NCI-H1436 (cell line): ENCODE data around the gene BCL2L1.
"Not testable (repeated sequence)": the region's sequence is repeated elsewhere in the genome, so short reads cannot be mapped to it uniquely, and the experiment has no call there.

ENCODE experiments used
- DNase-seq: peaks from one replicate; lab custom pipeline; 2025; lab: John Stamatoyannopoulos, UW

Gene BCL2L1

DNA sequence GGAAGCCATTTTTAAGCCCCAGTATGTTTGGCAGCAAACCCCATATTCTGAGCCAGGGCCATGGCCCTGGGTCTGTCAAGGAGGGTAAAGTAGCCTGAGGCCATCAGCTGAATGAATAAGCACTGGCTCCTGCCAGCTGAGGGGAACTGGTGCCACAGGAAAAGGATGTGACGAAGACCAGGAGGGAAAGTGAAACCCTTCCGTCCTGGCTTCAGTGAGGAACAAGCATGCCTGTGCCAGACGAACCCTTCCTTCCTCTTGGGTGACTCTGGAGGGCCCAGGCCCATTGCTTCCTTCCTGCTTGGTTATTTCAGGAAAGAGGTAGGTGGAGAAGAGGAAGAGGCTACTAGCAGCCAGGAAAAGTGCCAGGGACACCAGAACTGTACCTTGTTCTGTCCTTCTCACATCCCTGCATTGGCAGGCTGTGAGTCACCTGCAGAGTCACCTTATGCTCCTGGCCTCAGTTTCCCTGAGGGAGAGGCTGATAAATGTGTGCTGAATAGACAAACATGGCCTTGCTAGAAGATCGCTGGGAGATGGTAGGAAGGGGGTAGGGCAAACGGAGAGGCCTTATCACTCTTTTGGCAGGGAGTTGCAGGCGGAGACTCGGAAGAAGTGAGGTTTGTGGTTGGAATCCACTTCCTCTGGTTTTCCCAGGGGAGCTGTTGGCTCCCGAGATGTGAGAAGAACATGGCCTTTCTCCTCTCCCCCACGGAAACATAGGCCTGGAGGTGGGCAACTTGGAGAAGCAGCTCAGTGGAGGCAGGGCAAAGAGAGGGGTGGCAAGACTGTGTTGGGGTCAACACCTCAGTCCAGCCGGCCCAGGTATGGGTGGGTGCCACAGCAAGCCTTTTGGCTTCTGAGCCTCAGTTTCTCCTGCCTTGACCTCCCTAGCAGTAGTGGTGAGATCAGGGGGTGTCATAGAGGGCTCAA is 47.5 kb downstream of the BCL2L1 start:
- DNase-seq, result no peak

DNA sequence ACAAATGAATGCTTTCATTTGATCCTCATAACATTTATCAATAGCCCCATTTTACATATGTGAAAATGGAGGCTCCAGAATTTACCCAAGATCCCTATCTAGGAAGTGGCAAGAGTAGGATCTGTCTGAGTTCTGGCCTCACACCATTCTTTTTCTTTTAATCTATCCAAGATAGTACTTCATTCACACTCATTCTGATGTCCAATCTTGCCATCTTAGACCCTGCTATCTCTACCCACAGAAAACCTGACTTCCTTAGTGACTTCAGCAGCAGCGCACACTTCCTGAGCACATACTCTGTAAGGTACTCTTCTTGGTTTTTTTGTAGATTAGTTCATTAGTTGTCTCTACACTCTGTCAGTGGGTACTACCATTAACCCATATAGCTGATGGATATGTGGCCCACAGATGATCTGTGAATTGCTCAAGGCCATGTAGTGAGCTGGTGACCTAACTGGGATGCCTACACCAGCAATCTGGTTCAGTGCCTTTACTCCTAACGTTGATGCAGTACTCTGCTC is 48.7 kb downstream of the BCL2L1 start:
- no peak for DNase-seq

DNA sequence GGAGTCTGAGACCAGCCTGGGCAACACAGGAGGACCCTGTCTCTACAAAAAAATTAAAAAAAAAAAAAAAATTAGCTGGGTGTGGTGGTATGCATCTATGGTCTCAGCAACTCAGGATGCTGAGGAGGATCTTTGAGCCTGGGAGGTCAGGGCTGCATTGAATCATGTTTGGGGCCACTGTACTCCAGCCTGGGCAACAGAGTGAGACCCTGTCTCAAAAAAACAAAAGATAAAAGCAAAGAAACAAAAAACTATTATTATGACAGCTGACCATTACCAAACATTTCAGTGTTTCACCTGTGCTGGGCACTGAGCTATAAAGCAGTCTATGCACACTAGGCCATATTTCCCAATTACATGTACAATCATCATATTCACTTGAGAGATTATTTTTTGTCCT is 49.2 kb downstream of the BCL2L1 start:
- no peak for DNase-seq

DNA sequence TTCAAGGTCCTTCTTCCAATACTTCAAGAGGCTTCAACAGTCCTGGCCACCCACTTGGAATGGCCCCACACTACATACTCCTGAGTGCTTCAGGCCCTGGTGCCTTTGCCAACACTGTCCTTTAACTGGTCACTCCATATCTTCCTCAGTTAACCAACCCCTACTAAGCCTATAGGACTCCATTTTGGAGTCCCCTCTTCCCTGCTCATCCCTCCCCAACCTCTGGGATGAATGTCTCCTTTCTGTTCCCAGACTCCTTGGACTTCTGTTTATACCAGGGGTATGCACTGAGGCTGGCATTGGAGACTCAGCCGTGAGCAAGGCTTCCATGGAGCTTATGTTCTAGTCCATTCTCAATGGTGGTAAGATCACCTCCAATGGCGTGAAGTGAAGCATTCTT is 51.3 kb downstream of the BCL2L1 start:
- no peak for DNase-seq

DNA sequence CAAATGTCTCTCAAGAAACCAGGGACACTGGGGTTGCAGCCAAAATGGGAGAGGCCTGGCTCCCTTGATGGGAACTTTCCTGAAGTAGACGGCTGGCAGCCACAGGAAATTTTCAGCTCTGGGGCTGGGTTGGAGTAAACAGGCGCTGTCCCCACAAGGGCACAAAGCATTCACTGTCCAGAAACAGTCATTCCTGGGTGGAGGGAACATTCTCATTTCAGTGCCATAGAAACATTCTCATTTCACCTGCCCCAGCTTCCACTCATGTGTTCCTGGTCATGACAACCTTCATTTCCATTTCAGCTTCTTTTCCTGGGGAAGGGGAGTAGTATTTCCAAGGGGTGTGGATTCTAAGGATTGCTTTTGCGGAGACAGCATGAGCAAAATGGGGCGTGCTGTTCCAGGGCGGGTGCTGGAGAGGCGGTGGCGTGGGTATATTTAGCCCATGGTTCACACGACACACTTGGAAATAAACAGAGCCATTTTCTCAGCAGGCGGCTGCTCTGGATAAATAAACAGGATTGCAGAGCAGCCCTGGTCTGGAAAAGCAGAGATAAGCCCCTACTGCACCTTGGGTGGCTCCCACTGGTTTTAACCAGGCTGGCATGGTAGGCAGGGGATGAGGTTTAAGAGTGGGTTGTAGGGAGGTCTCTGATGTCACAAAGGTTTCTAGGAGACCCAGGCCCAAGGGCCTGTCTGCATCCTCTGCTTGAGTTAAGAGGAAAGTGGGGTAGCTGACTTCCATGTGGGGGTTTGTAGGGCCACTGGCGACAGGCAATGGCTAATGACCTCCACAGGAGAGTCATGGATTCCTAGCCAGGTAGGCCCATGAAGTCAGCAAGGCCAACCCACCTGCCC is 52.1 kb downstream of the BCL2L1 start:
- no peak for DNase-seq

DNA sequence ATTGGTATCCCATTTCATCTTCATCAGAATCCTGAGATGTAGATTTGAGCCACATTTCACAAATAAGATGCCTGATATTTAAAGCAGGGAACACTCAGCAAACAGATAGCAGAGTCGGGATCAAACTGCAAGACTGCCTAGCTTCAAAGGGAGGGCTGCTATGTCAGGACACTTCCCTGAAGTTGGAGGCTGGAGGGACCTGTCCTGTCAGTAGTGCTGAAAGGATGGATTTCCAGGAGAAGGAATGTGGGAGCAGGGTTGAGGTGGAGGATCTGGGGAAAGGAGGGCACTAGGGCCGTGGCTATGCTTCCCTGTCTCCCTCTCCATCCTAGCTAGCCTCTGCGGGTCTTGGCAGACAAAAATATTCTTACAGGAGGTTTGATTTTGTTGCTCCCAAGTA is 52.8 kb downstream of the BCL2L1 start:
- DNase-seq, result no peak

DNA sequence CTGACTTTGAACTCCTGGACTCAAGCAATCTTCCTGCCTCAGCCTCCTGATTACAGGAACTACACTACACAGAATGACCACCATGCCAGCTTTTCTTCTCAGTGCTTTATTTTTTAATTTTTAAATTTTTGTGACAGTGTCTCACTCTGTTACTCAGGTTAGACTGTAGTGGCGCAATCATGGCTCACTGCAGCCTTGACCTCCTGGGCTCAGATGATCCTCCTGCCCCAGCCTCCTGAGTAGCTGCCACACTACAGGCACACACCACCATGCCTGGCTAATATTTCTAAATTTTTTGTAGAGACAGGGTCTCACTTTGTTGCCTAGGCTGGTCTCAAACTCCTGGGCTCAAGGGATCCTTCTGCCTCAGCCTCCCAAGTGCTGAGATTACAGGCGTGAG is 53.7 kb downstream of the BCL2L1 start:
- not testable (repeated sequence) for DNase-seq

DNA sequence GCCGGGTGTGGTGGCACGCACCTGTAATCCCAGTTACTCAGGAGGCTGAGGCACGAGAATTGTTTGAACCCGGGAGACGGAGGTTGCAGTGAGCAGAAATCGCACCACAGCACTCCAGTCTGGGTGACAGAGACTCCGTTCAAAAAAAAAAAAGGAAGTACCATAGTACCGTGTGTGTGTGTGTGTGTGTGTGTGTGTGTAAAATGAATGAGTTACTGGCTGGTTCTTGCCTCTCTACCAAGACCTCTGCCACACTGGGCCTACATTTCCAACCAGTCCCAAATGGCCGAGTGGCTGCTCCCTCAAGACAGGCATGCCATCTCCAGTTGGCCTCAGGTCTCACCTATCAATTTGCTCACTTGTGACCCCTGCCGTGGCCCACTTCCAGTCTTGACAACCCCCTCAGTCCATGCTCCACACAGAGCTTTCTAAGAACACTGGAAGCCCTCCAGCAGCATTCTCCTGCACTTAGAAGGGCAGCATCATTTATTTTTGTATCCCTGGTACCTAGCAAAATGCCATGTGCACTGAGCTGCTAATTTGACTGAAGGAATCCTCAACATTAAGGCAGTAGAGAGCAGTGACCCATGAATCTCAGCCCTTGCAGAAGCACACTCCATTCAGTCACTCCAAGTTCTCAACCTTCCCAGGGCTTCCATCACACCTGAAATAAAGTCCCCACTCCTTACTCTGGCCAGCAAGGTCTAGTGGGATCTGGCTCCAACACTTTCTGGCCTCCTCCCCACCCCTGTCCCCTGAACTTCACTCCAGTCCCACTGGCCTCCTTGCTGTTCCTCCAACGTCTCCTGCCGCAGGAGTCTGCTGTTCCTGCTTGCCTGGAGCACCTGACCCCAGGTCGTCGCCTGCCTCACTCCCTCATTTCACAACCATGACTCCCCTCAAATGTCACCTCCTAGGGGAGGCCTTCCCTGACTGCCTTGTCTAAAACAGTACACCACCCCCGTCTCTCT is 55.1 kb downstream of the BCL2L1 start:
- no peak for DNase-seq

DNA sequence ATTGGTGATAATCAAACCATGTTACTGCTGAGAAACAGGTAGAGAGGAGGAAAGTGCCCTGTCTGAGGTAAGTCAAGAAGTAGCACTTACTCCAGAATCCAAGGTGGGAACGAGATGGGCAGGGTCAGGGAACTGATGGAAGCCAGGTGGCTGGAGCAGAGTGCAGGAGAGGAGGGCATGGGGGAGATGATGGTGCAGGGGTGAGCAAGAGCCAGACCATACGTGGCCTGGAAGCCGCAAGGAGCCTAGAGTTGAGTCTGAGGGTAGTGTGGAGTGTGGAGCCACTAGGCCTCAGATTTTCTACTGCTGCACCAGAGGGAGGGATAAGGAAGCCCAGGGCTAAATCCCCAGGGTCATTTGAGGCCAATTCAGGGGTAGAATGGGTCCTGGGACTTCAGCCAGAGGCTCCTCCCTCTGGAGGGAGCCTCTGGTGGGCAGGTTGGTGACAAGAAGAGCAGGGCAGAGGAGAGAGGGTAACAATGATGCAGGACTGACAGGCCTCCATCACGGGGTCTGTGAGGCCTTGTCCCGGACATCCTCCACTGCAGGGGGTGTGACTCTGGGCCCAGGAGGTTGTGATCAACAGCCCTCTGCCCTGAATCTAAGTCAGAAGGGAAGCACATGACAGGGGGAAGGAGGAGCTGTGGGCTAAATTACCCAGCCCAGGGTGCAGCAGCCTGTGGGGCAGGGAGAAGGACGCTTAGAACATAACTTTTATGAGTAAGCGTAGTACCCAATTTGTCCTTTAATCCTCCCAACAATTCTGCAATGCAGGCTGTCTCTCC is 56.2 kb downstream of the BCL2L1 start:
- no peak for DNase-seq

DNA sequence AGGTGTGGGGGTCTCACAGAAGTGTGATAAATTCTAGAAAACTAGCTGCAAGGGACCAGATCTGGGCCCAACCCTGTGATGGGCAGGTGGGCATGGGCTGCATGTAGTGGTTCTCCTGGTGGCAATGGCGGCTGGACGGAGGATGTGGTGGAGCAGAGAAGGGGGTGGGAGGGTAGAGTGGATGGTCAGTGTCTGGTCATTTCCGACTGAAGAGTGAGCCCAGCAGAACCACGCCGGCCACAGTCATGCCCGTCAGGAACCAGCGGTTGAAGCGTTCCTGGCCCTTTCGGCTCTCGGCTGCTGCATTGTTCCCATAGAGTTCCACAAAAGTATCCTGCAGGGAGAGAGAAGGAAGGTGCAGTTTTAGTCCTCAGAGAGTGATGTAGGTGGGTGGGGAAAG is 56.9 kb downstream of the BCL2L1 start:
- no peak for DNase-seq

DNA sequence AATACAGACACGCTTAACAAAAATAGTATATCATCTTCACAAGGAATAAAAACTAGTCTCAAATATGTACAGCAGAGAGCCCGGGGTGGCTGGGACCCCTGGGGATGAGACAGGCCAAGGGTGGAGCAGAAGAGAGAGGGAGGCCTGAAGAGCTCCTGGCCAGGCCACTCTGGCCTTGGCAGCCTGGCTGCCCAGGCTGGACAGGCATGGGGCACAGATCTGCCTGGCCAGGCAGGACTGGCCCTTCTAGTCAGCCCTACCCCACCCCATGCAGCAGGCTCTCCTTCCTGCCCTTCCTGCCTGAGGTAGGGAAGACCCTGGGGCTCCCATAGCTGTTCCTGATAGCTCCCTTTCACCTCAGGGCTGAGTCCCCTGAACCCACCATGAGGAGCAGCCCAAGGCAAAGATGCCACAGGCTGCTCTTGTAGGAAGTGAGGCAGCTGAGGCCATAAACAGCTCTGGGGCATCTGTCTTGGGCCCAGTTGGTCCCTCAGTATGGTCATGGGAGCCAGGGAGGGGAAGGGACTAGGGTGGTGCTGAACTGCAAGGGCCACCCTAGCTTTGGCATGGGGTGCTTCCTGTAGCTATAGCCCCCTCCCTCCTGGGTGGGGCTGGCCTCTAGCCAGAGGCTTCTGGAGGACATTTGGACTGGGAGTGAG is 57.8 kb downstream of the BCL2L1 start:
- DNase-seq, result no peak

DNA sequence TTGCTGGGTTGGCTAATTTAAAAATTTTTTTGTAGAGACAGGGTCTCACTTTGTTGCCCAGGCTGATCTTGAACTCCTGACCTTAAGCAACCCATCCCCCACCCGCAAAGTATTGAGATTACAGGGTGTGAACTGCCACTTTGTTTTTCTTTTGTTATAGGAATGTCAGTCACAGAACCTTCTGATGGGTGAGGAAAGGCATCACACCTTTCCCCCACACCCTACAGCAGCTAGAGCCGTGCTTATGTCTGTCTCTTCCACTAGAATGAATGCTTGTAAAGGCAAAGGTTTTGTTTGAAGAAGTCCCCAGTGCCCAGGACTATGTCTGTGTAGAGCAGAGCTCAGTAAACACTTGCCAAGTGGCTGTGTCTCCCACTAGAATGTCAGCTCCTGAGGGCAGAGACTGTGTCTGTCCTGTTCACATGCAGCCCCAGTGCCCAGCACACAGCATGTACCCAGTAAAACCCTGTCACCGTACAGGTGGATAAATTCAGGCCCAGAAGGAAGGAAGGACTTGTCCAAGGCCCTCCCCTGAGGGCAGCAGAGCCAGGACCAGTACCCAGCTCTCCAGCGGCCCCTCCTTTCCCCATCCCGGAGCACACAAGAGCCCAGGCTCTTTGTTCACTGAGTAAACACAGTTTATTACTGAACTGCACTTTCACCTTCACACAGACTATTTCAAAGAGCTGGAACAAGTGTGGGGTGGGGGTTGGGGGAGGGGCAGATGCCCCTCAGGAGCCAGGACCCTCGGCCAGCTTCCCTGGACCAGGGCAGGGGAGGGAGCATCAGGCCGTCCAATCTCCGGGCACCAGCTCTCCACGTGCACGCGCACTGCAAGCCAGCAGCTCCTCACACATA is 58.6 kb downstream of the BCL2L1 start:
- DNase-seq, result peak; percentile 28

DNA sequence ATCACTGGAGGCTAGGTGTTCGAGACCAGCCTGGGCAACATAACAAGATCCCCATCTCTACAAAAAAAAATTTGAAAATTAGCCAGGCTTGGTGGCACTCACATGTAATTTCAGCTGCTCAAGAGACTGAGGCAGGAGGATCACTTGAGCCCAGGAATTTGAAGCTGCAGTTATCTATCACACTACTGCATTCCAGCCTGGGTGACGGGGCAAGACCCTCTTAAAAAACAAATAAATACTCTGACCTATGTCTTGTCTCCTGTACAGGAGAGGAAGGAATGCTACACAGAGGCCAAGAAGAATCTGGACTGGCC is 59.2 kb downstream of the BCL2L1 start:
- no peak for DNase-seq

DNA sequence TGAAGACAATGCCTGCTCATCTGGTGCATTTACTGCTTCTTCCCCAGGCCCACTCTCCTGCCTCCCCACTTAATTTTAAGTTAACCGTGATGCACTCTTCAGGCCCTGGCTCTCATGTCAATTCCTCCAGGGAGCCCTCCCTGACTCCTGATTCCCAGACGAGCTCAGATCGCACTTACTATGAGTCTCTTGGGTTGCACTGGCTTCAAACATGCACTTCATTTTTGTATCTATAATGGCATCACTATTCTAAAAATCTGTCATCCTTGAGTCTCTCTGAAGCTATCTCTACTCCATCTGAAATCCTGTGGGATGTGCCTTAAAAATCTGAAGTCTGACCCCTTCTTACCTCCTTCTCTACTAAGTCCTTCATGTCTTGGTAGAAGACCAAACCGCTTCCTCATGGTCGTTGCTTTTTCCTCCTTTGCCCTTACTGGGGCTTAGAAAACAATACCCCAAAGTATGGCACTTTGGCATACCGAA is 60.3 kb downstream of the BCL2L1 start:
- no peak for DNase-seq

DNA sequence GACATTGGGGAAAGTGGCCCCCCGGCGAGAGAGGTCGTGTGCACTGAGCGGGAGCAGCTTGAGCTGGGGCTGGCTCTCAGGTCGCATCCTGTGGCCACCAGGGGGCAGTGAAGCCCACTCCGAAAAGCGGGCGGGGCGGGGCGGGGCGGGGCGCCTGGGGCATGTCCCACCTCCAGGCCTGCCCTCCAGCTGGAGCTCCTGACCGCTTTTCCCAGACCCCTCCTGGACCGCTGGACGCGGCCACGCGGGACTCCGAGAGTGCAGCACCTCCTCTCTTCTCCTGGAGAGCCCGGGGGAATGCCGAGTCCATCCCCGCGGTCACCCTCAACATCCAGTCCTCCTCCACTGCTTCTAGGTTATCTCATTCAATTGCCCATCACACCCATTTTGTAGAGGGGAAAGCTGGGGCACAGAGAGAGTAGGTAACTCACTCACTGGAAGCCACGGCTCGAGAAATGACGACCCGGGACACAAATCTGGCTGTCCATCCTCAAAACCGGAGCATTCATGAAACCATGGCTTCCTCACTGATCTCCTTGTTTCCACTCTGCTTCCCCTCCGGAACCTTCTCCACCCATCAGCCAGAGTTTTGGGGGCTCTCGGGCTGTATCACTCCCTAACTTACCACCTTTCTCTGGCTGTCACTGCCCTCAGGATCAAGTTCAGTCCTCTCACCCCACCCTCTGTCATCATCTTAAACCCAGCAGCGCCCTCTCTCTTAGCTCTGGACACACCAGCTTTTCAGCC is 60.9 kb downstream of the BCL2L1 start:
- DNase-seq, result peak; percentile 67

DNA sequence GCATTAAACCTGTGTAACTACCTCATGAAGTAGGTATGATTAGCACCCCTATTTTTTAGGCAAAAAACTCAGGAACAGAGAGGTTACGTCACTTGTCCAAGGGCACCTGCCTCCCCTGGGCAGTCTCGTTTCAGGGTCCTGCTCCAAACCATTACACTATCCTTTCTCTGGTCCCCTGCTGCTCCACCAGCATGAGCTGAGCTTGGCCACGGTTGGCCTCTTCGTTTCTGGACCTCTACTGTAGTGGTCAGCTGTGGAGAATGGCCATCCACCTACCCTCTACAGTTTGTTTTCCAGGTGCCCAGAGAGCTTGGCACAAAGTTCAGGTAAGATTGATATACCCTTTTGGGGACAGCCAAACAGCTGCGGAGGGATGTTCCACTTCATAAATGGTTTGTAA is 68.1 kb downstream of the BCL2L1 start:
- DNase-seq, result no peak

DNA sequence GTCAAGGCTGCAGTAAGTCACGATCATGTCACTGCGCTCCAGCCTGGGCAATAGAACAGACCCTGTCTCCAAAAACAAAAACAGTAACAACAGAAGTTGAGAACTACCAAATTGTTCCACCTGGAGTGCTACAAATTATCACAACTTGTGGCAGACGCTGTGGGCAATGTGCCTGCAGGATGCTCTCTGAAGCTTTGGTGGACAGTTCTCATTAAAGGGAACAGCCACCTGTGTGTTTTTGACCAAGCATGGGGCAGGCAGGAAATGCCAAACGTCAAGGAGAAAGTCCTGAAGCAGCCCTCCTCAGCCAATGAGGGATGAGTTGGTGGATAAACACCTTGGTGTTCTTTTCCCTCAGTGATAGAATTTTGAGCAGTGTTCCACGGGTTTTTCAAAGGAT is 69.1 kb downstream of the BCL2L1 start:
- DNase-seq, result no peak

DNA sequence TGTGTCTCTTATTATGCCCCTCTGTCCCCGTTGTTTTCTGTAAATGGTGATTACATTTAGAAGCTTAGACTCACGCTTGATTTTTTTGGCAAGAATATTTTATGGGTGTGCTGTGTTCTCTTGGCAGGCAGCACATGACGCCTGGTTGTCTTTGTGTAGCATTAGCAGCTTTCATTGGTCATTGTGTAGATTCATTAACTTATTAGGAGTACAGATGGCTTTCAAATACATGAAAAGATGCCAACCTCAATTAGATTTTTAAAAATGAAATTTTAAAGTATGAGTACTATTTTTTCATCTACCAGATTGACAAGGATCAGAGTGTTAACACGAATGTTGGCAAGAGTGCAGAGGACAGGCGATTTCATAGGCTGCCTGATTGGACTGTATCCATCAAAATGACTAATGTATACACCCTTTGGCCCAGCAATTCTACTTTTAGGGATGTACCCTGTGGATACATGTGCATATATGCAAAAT is 69.7 kb downstream of the BCL2L1 start:
- DNase-seq, result no peak
